ENCODE measurements around the gene DENND2C. TPM values are rescaled to one million over a fixed set of nuclear protein-coding genes. Genes with fewer than 3 reads are reported as not detected.

The DENND2C gene
- total RNA-seq, 1 donor from 2014 or later = 0.81 TPM

DNA sequence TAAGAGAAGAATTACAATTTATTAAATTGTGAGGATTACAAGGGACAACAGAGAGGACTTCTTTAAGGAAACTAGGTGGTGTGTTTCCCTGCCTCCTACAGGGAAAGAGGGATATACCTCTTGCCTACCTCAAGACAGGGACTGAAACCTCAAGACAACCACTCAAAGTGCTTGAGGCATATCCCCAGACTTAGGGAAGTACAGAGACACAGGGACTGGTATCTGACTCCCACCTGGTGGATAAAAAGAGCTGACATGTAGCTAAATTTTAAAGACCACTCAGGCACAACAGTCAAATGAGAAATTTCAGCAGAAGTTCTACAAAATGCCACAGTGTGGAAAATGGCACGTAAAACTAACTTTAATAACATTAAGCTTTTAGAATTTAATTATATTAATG lies 21.3 kb downstream of the DENND2C start:
- TF ChIP-seq, protein P1, sequence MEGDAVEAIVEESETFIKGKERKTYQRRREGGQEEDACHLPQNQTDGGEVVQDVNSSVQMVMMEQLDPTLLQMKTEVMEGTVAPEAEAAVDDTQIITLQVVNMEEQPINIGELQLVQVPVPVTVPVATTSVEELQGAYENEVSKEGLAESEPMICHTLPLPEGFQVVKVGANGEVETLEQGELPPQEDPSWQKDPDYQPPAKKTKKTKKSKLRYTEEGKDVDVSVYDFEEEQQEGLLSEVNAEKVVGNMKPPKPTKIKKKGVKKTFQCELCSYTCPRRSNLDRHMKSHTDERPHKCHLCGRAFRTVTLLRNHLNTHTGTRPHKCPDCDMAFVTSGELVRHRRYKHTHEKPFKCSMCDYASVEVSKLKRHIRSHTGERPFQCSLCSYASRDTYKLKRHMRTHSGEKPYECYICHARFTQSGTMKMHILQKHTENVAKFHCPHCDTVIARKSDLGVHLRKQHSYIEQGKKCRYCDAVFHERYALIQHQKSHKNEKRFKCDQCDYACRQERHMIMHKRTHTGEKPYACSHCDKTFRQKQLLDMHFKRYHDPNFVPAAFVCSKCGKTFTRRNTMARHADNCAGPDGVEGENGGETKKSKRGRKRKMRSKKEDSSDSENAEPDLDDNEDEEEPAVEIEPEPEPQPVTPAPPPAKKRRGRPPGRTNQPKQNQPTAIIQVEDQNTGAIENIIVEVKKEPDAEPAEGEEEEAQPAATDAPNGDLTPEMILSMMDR (conservative IDR thresholded peaks at IDR 0.05; ENCODE audit: low read depth, low read length) = no peak
- no peak overlapping the region for H3K4me3 ChIP-seq (ENCODE audit: low read depth, low read length)
- no peak for DNase-seq (ENCODE audit: low read depth)

DNA sequence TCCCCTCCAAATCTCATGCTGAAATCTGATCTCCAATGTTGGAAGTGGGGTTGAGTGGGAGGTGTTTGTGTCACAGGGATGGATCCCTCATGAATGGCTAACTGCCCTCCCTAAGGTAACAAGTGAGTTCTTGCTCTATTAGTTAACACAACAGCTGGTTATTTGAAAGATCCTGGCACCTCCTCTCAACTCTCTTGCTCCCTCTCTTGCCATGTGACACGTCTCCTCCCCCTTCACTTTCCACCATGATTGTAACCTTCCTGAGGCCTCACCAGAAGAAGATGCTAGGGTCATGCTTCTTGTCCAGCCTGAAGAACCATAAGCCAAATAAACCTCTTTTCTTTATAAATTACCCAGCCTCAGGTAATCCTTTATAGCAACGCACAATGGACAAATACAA lies 28.5 kb downstream of the DENND2C start:
- H3K4me3 ChIP-seq (ENCODE audit: low read depth, low read length) = no peak overlapping the region
- no peak for DNase-seq (ENCODE audit: low read depth)
- TF ChIP-seq, protein P1 (conservative IDR thresholded peaks at IDR 0.05; ENCODE audit: low read depth, low read length) = no peak

DNA sequence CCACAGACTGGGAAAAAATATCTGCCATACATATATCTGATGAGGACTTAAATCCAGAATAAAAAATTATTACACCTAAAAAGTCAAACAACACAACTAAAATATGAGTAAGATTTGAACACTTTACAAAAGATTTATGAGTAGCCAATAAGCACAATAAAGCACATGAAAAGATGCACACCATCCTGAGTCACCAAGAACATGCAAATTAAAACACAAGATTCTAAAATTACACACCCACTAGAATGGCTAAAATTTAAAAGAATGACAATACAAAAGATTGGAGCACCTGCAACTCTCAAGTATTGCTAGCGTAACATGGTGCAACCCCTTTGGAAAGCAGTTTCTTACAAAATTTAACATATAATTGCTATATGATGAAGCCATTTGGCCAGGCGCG lies 30.9 kb downstream of the DENND2C start:
- TF ChIP-seq, protein P1 (conservative IDR thresholded peaks at IDR 0.05; ENCODE audit: low read depth, low read length) = no peak
- H3K4me3 ChIP-seq (ENCODE audit: low read depth, low read length) = no peak overlapping the region
- no peak for DNase-seq (ENCODE audit: low read depth)

DNA sequence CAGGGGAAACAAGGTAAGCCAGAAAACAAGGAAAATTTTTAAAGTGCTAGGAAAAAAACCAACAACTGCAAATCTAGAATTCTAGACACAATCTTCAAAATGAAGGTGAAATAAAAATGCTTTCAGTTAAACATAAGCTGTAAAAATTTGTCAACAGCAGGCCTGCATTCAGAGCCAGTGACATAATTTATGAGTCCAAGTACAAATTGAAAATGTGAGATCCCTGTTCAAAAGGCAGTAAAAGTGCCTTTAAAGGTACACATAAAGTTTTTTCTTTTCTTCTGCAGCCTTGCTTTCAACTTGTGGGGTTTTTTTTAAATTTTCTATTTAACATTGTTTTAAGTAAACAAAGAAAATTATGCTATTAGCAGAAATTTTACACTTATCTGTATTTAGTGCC lies 37.4 kb downstream of the DENND2C start:
- no peak overlapping the region for H3K4me3 ChIP-seq (ENCODE audit: low read depth, low read length)
- DNase-seq (ENCODE audit: low read depth) = no peak
- TF ChIP-seq, protein P1 (conservative IDR thresholded peaks at IDR 0.05; ENCODE audit: low read depth, low read length) = no peak

DNA sequence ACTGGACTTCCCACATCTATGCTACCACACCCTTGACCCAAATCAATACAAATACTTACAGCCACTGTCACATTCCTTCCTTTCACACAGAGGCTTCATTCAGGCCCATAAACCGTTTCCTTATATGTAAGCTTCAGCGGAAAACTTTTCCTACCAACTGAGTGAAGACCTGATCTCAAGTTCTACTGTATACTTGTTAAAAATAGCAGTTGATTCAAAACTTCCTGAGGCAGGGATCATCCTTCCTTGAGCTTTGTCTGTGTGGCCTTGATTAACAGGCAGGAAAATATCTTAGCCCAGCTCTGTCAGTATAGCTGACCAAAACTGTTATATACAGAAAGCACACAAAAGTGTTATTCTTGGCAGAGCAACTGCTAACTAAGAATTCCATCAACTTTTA lies 42.7 kb downstream of the DENND2C start:
- no peak for DNase-seq (ENCODE audit: low read depth)
- H3K4me3 ChIP-seq (ENCODE audit: low read depth, low read length) = no peak overlapping the region
- TF ChIP-seq, protein P1 (conservative IDR thresholded peaks at IDR 0.05; ENCODE audit: low read depth, low read length) = no peak

DNA sequence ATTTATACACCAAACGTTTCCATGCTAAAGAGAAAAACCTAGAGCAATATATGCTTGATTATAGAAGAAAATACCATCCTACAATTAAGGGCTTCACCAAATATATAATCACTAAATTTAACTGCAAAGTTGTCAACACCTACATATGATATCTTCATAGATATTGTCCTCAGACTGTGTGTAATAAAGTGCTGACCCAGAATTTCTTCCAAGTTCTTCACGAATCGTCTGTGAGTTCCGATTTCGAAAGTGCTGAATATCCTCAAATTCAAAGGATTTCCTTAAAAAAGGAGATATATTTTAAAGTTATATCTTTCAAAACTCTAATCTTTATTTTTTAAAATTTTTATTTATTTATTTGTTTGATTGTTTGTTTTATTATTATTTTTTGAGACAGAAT lies 46.5 kb downstream of the DENND2C start:
- no peak for DNase-seq (ENCODE audit: low read depth)
- TF ChIP-seq, protein P1 (conservative IDR thresholded peaks at IDR 0.05; ENCODE audit: low read depth, low read length) = no peak
- H3K4me3 ChIP-seq (ENCODE audit: low read depth, low read length) = no peak overlapping the region

DNA sequence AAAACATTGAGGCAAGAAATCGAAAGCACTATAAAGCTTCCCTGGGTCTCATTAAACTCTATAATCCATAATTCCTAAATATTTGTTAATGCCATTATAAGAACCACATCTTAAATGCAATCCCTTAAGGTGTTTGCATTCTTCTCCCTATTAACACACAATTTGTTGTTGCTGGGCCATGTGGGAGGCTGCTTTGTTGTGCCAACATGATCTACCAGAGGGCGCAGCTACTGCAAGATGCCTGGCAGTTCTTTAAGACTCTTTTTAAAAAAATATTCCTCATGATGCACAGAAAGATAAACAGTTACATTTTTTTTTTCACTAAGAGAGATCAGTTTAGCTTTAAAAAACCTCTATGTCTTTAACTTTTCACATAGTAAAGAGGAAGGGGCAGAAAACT lies 49.4 kb downstream of the DENND2C start:
- TF ChIP-seq, protein P1 (conservative IDR thresholded peaks at IDR 0.05; ENCODE audit: low read depth, low read length) = peak; percentile 14
- DNase-seq (ENCODE audit: low read depth) = no peak
- no peak overlapping the region for H3K4me3 ChIP-seq (ENCODE audit: low read depth, low read length)
